HepG2 (cell line): Measurements from ENCODE around the gene TH.

Source experiments
- FOSL2 ChIP-seq: sonication (generic); formaldehyde crosslinking; IDR thresholded peaks from 2 replicates; pipeline ENCODE4 v1.4.0; 2020; ENCODE audit warnings: missing genetic modification reagents
- JUND ChIP-seq: sonication (generic); formaldehyde crosslinking; IDR thresholded peaks from 2 replicates; pipeline ENCODE4 v1.8.0; 2022; ENCODE audit warnings: mild to moderate bottlenecking, missing genetic modification reagents
- NFATC3 ChIP-seq: sonication (generic); formaldehyde crosslinking; IDR thresholded peaks from 2 replicates; pipeline ENCODE4 v1.5.1; 2020; ENCODE audit warnings: mild to moderate bottlenecking, missing genetic modification reagents
- ZSCAN25 ChIP-seq: sonication (generic); formaldehyde crosslinking; IDR thresholded peaks from 2 replicates; pipeline ENCODE4 v1.8.0; 2022; ENCODE audit warnings: mild to moderate bottlenecking, missing genetic modification reagents
- TF ChIP-seq, protein P1 (sequence below): sonication (generic); formaldehyde crosslinking; IDR thresholded peaks from 2 replicates; pipeline ENCODE4 v1.4.0; 2020; ENCODE audit warnings: mild to moderate bottlenecking, missing genetic modification reagents
- TF ChIP-seq, protein P2 (sequence below): sonication (generic); formaldehyde crosslinking; IDR thresholded peaks from 2 replicates; pipeline ENCODE4 v1.8.1; 2023; ENCODE audit warnings: mild to moderate bottlenecking, missing genetic modification reagents
- TF ChIP-seq, protein P3 (sequence below): sonication (generic); formaldehyde crosslinking; IDR thresholded peaks from 2 replicates; pipeline ENCODE4 v1.8.0; 2022; ENCODE audit warnings: missing genetic modification reagents, mild to moderate bottlenecking, borderline replicate concordance

DNA sequence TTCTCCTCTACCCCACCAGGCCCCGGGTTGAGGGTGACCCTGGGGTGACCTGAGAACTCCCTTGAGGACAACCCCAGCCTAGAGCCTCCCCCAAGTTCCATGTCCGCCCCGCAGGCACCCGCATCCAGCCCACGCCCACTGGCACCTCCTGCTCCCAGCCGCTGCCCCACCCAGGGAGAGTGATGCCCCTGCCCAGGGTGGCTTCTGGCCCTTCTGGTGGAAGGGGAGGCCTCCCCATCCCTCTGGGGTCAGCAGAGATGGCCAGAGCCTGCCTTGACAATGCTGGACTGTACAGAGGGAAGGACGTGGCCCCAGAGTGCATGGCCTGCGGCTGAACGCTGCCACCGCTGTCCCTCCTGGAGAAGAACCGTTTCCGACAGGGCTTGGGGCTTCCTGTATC is 1.1 kb upstream of the TH start:
- TF ChIP-seq, protein P1, sequence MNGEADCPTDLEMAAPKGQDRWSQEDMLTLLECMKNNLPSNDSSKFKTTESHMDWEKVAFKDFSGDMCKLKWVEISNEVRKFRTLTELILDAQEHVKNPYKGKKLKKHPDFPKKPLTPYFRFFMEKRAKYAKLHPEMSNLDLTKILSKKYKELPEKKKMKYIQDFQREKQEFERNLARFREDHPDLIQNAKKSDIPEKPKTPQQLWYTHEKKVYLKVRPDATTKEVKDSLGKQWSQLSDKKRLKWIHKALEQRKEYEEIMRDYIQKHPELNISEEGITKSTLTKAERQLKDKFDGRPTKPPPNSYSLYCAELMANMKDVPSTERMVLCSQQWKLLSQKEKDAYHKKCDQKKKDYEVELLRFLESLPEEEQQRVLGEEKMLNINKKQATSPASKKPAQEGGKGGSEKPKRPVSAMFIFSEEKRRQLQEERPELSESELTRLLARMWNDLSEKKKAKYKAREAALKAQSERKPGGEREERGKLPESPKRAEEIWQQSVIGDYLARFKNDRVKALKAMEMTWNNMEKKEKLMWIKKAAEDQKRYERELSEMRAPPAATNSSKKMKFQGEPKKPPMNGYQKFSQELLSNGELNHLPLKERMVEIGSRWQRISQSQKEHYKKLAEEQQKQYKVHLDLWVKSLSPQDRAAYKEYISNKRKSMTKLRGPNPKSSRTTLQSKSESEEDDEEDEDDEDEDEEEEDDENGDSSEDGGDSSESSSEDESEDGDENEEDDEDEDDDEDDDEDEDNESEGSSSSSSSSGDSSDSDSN (CRISPR knock-in tag), result no peak
- TF ChIP-seq, protein P2, sequence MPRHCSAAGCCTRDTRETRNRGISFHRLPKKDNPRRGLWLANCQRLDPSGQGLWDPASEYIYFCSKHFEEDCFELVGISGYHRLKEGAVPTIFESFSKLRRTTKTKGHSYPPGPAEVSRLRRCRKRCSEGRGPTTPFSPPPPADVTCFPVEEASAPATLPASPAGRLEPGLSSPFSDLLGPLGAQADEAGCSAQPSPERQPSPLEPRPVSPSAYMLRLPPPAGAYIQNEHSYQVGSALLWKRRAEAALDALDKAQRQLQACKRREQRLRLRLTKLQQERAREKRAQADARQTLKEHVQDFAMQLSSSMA (CRISPR knock-in tag), result no peak
- no peak for TF ChIP-seq JUND (CRISPR knock-in tag)
- no peak for TF ChIP-seq NFATC3 (CRISPR knock-in tag)
- no peak for TF ChIP-seq ZSCAN25 (CRISPR knock-in tag)
- no peak for TF ChIP-seq FOSL2 (CRISPR knock-in tag)
- TF ChIP-seq, protein P3, sequence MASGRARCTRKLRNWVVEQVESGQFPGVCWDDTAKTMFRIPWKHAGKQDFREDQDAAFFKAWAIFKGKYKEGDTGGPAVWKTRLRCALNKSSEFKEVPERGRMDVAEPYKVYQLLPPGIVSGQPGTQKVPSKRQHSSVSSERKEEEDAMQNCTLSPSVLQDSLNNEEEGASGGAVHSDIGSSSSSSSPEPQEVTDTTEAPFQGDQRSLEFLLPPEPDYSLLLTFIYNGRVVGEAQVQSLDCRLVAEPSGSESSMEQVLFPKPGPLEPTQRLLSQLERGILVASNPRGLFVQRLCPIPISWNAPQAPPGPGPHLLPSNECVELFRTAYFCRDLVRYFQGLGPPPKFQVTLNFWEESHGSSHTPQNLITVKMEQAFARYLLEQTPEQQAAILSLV (CRISPR knock-in tag), result no peak
